GM12878 (cell line): Measurements from ENCODE around the gene SESTD1. TPM values are rescaled to one million over a fixed set of nuclear protein-coding genes. Genes with fewer than 3 reads are reported as not detected.

Source experiments
- ATF3 ChIP-seq: IDR thresholded peaks from 2 replicates; pipeline ENCODE4 v1.6.1; 2011; ENCODE audit warnings: low read depth, mild to moderate bottlenecking, low read length, moderate library complexity, borderline replicate concordance; ENCODE audit errors: extremely low read depth
- CBFB ChIP-seq: IDR thresholded peaks from 2 replicates; pipeline ENCODE4 v1.6.1; 2016; ENCODE audit warnings: antibody characterized with exemption, low read depth
- CHD1 ChIP-seq: IDR thresholded peaks from 2 replicates; pipeline ENCODE4 v1.6.1; 2012; ENCODE audit warnings: low read depth, low read length, improper control_type of control experiment
- CTCF ChIP-seq, 3 experiments: IDR thresholded peaks in 2 of 3; conservative IDR thresholded peaks in 1 of 3; 2 replicates each; pipeline ENCODE4 v1.5.1; 2011; ENCODE audit warnings: low read depth in 3 of 3, low read length in 3 of 3, mild to moderate bottlenecking in 3 of 3, control low read depth in 2 of 3, moderate library complexity in 2 of 3, inconsistent platforms in 1 of 3, mixed read lengths in 1 of 3; ENCODE audit not compliant: control insufficient read depth in 2 of 3, insufficient read depth in 1 of 3; ENCODE audit errors: extremely low read depth in 1 of 3
- HCFC1 ChIP-seq: fragments of 150-350 bp; IDR thresholded peaks from 2 replicates; pipeline ENCODE4 v1.6.1; 2014; ENCODE audit warnings: low read length
- HDGF ChIP-seq: fragments of 450-650 bp; IDR thresholded peaks from 2 replicates; pipeline ENCODE4 v1.6.1; 2016; ENCODE audit warnings: antibody characterized with exemption
- IKZF1 ChIP-seq: fragments of 450-650 bp; conservative IDR thresholded peaks from 2 replicates; pipeline ENCODE4 v1.6.1; 2017; ENCODE audit warnings: antibody characterized with exemption, mild to moderate bottlenecking
- IKZF2 ChIP-seq, 2 experiments: fragments of 450-650 bp; IDR thresholded peaks; 2 replicates each; pipeline ENCODE4 v1.6.1; 2017; ENCODE audit warnings: mild to moderate bottlenecking in 2 of 2, moderate library complexity in 2 of 2
- KAT2A ChIP-seq: conservative IDR thresholded peaks from 2 replicates; pipeline ENCODE4 v1.6.1; 2011; ENCODE audit warnings: low read depth, low read length; ENCODE audit not compliant: control insufficient read depth
- MXI1 ChIP-seq: fragments of 150-350 bp; IDR thresholded peaks from 2 replicates; pipeline ENCODE4 v1.6.1; 2011; ENCODE audit warnings: low read depth, mild to moderate bottlenecking, inconsistent platforms, low read length, improper control_type of control experiment
- POLR2AphosphoS2 ChIP-seq: IDR thresholded peaks from 2 replicates; pipeline ENCODE4 v1.6.1; 2011; ENCODE audit warnings: low read depth, mild to moderate bottlenecking, low read length, improper control_type of control experiment, moderate library complexity
- PRDM15 ChIP-seq: fragments of 450-650 bp; formaldehyde crosslinking; IDR thresholded peaks from 2 replicates; pipeline ENCODE4 v1.4.0; 2020; ENCODE audit warnings: mild to moderate bottlenecking, moderate library complexity
- RAD51 ChIP-seq: fragments of 450-650 bp; IDR thresholded peaks from 2 replicates; pipeline ENCODE4 v1.6.1; 2016; ENCODE audit warnings: moderate library complexity, mild to moderate bottlenecking, inconsistent platforms
- SMC3 ChIP-seq: IDR thresholded peaks from 2 replicates; pipeline ENCODE4 v1.6.1; 2011; ENCODE audit warnings: low read length, improper control_type of control experiment, borderline replicate concordance
- SP1 ChIP-seq: IDR thresholded peaks from one replicate; pipeline ENCODE4 v1.6.1; 2011; ENCODE audit warnings: low read depth, low read length
- SRF ChIP-seq, 2 experiments: IDR thresholded peaks; 2 replicates each; pipeline ENCODE4 v1.6.1; 2011; ENCODE audit warnings: low read depth in 2 of 2, low read length in 2 of 2, mild to moderate bottlenecking in 1 of 2, moderate library complexity in 1 of 2
- TCF12 ChIP-seq: IDR thresholded peaks from 2 replicates; pipeline ENCODE4 v1.6.1; 2011; ENCODE audit warnings: low read depth, mild to moderate bottlenecking, low read length
- ZBTB11 ChIP-seq: fragments of 450-650 bp; formaldehyde crosslinking; IDR thresholded peaks from 2 replicates; pipeline ENCODE4 v1.5.0; 2022; ENCODE audit warnings: mild to moderate bottlenecking, missing genetic modification characterization
- ZBTB33 ChIP-seq: fragments of 450-650 bp; IDR thresholded peaks from 2 replicates; pipeline ENCODE4 v1.6.1; 2017; ENCODE audit warnings: mild to moderate bottlenecking
- polyA plus RNA-seq, 11 experiments: library from polyadenylated mRNA; depleted of rRNA in 4 of 11; unstranded in 6 of 11; stranded (reverse) in 5 of 11; fragments of >200 nt; fragmentation: Nextera tagmentation in 4 of 11; fragmentation: Illumina TruSeq in 1 of 11; extraction: Ambion mirVana in 4 of 11; extraction: Trizol in 1 of 11; gene quantifications; 1 replicate in 1 of 11; 2 replicates in 10 of 11; pipeline versions ENCODE4 v1.2.1 to v1.2.3, GENCODE V29; 2011 to 2016; ENCODE audit warnings: inconsistent platforms in 2 of 11, missing spikeins in 2 of 11, low read depth in 1 of 11
- total RNA-seq, 4 experiments: library from RNA; depleted of rRNA in 3 of 4; stranded (reverse); fragments of >200 nt in 3 of 4; fragmentation: Illumina TruSeq in 1 of 4; extraction: Trizol in 1 of 4; gene quantifications; 2 replicates each; pipeline versions ENCODE4 v1.2.1 to v1.2.3, GENCODE V29; 2013 to 2021

SESTD1 gene
- total and polyA plus RNA-seq, 10 of the 15 experiments (the other 5 are each of a cell fraction or from before 2014, with no cell fraction given): 4.4 to 22.7 (median 9.5) TPM

- TF ChIP-seq PRDM15 (CRISPR knock-in tag) (no peak), SP1 (no peak), CHD1 (no peak), HCFC1 (no peak), RAD51 (no peak), HDGF (no peak), MXI1 (no peak), TCF12 (no peak), CTCF (IDR thresholded peaks at IDR 0.05 in 2 of 3, conservative IDR thresholded peaks at IDR 0.05 in 1 of 3; ENCODE audit: control insufficient read depth in 2 of 3, extremely low read depth in 1 of 3, insufficient read depth in 1 of 3, low read depth in 3 of 3, low read length in 3 of 3) (no peak), SRF (IDR thresholded peaks at IDR 0.05; ENCODE audit: low read depth in 2 of 2, low read length in 2 of 2) (no peak), ZBTB33 (no peak), ATF3 (no peak), ZBTB11 (CRISPR knock-in tag) (no peak), IKZF1 (peak; percentile 92), KAT2A (no peak), CBFB (peak; percentile 68; the same call in 1 of the 2 replicates), IKZF2 (IDR thresholded peaks at IDR 0.05) (peak; percentile 85 to 86), SMC3 (no peak), POLR2AphosphoS2 (no peak)
Observed at GRCh38 chr2:179096090-179096489, 168.5 kb downstream of the SESTD1 start (continued).
